Measurements from ENCODE around the gene RPLP2.
A peak's percentile ranks its signal among the peaks of the same experiment; 100 is the strongest.

Gene RPLP2

GRCh38 chr11:803770-804598 is 5.8 kb upstream of the RPLP2 start:
- no peak for DNase-seq (ENCODE audit: low read depth in 2 of 2)

- DNase-seq (ENCODE audit: low read depth in 2 of 2): no peak
Measured at GRCh38 chr11:804599-804964, 5.2 kb upstream of the RPLP2 start.

- DNase-seq (ENCODE audit: low read depth in 2 of 2): no peak
Measured at GRCh38 chr11:808427-809286, 1.1 kb upstream of the RPLP2 start.

GRCh38 chr11:810040-810567 is 337 bp downstream of the RPLP2 start:
- DNase-seq (ENCODE audit: low read depth in 2 of 2): no peak

- DNase-seq (ENCODE audit: low read depth in 2 of 2): no peak
Measured at GRCh38 chr11:811446-812245, 1.9 kb downstream of the RPLP2 start.

GRCh38 chr11:812390-812789 is 2.6 kb downstream of the RPLP2 start:
- DNase-seq (ENCODE audit: low read depth in 2 of 2): no peak

- no peak for DNase-seq (ENCODE audit: low read depth in 2 of 2)
Measured at GRCh38 chr11:813072-813455, 3.3 kb downstream of the RPLP2 start.

- DNase-seq (ENCODE audit: low read depth in 2 of 2): no peak
Measured at GRCh38 chr11:813456-814096, 3.8 kb downstream of the RPLP2 start.

GRCh38 chr11:815675-816432 is 6.1 kb downstream of the RPLP2 start:
- no peak for DNase-seq (ENCODE audit: low read depth in 2 of 2)

- no peak for DNase-seq (ENCODE audit: low read depth in 2 of 2)
Measured at GRCh38 chr11:816433-816779, 6.6 kb downstream of the RPLP2 start.

- DNase-seq (ENCODE audit: low read depth in 2 of 2): no peak
Measured at GRCh38 chr11:818396-819128, 8.8 kb downstream of the RPLP2 start, which contains the start of gene PNPLA2. PNPLA2 (plus strand) TSS chr11:818914; CDS start chr11:819719, 805 bp downstream.

GRCh38 chr11:819129-819931 is 9.6 kb downstream of the RPLP2 start:
- DNase-seq (ENCODE audit: low read depth in 2 of 2): peak; percentile 86 to 90

- peak; percentile 91 to 93 for DNase-seq (ENCODE audit: low read depth in 2 of 2)
Measured at GRCh38 chr11:819943-820649, 10.3 kb downstream of the RPLP2 start.

GRCh38 chr11:820655-821511 is 11.1 kb downstream of the RPLP2 start:
- no peak for DNase-seq (ENCODE audit: low read depth in 2 of 2)

GRCh38 chr11:821512-822371 is 12.0 kb downstream of the RPLP2 start:
- DNase-seq (ENCODE audit: low read depth in 2 of 2): no peak

All from stimulated activated CD8-positive, alpha-beta memory T cell treated with anti-CD3 and anti-CD28 coated beads, Interleukin-2, amount 100 ng/mL, for 48 hours (primary cell).